ENCODE measurements around the gene RPAP2.

RPAP2 gene

GRCh38 chr1:92342401-92342800 is 43.5 kb downstream of the RPAP2 start:
- Histone ChIP-seq H3K36me3 (ENCODE audit: control insufficient read depth, insufficient read depth, low read length) (peaks cover 2% of the 10 kb centered on the region; the same call in 1 of the 2 replicates), H3K27me3 (replicated peaks; ENCODE audit: control insufficient read depth, insufficient read depth, low read length) (no peaks in the 10 kb centered on the region), H3K4me3 (replicated peaks; ENCODE audit: low read depth, low read length) (no peak overlapping the region)
- no peak for DNase-seq (ENCODE audit: extremely low read depth, insufficient read length)
- no peak for TF ChIP-seq CTCF (IDR thresholded peaks at IDR 0.05; ENCODE audit: insufficient read depth, low read length, poor library complexity, severe bottlenecking)

GRCh38 chr1:92343061-92343460 is 44.2 kb downstream of the RPAP2 start:
- no peak for TF ChIP-seq CTCF (IDR thresholded peaks at IDR 0.05; ENCODE audit: insufficient read depth, low read length, poor library complexity, severe bottlenecking)
- no peaks in the 10 kb centered on the region for H3K27me3 ChIP-seq (replicated peaks; ENCODE audit: control insufficient read depth, insufficient read depth, low read length)
- no peak overlapping the region for H3K4me3 ChIP-seq (replicated peaks; ENCODE audit: low read depth, low read length)
- peaks cover 2% of the 10 kb centered on the region; the same call in 1 of the 2 replicates for H3K36me3 ChIP-seq (ENCODE audit: control insufficient read depth, insufficient read depth, low read length)
- no peak for DNase-seq (ENCODE audit: extremely low read depth, insufficient read length)

GRCh38 chr1:92346866-92347640 is 48.2 kb downstream of the RPAP2 start:
- no peaks in the 10 kb centered on the region for H3K27me3 ChIP-seq (replicated peaks; ENCODE audit: control insufficient read depth, insufficient read depth, low read length)
- H3K4me3 ChIP-seq (replicated peaks; ENCODE audit: low read depth, low read length), result no peak overlapping the region
- no peak for TF ChIP-seq CTCF (IDR thresholded peaks at IDR 0.05; ENCODE audit: insufficient read depth, low read length, poor library complexity, severe bottlenecking)
- DNase-seq (ENCODE audit: extremely low read depth, insufficient read length), result no peak
- H3K36me3 ChIP-seq (ENCODE audit: control insufficient read depth, insufficient read depth, low read length), result no peaks in the 10 kb centered on the region

- Histone ChIP-seq H3K4me3 (replicated peaks; ENCODE audit: low read depth, low read length) (no peak overlapping the region), H3K27me3 (replicated peaks; ENCODE audit: control insufficient read depth, insufficient read depth, low read length) (no peaks in the 10 kb centered on the region), H3K36me3 (ENCODE audit: control insufficient read depth, insufficient read depth, low read length) (no peaks in the 10 kb centered on the region; the same call in 1 of the 2 replicates)
- TF ChIP-seq CTCF (IDR thresholded peaks at IDR 0.05; ENCODE audit: insufficient read depth, low read length, poor library complexity, severe bottlenecking), result no peak
- no peak for DNase-seq (ENCODE audit: extremely low read depth, insufficient read length)
Observed at GRCh38 chr1:92352856-92353255, 54.0 kb downstream of the RPAP2 start.

GRCh38 chr1:92354259-92354658 is 55.4 kb downstream of the RPAP2 start:
- no peaks in the 10 kb centered on the region; the same call in none of the 2 replicates for H3K36me3 ChIP-seq (ENCODE audit: control insufficient read depth, insufficient read depth, low read length)
- no peak for TF ChIP-seq CTCF (IDR thresholded peaks at IDR 0.05; ENCODE audit: insufficient read depth, low read length, poor library complexity, severe bottlenecking)

More at GRCh38 chr1:92354259-92354658, 55.4 kb downstream of the RPAP2 start:
- DNase-seq (ENCODE audit: extremely low read depth, insufficient read length), result no peak
- Histone ChIP-seq H3K27me3 (replicated peaks; ENCODE audit: control insufficient read depth, insufficient read depth, low read length) (no peaks in the 10 kb centered on the region), H3K4me3 (replicated peaks; ENCODE audit: low read depth, low read length) (no peak overlapping the region)
